Heart left ventricle (tissue), 16 donors: ENCODE measurements around the gene TNNT1. TPM values are rescaled to one million over a fixed set of nuclear protein-coding genes. Genes with fewer than 3 reads are reported as not detected.

Source experiments
- ATAC-seq, 4 donors: fragments of 200-7000 bp; cut with Tn5 transposase; one replicate each; pipeline ENCODE4 v1.9.1; 2020 to 2022; ENCODE audit warnings: moderate library complexity in 4 of 4, mild to moderate bottlenecking in 3 of 4, moderate number of reproducible peaks in 1 of 4
- DNase-seq, 5 donors: peaks; one replicate each; pipeline ENCODE4 v3.0.0-alpha.2; 2020
- H3K27ac ChIP-seq, 12 donors: fragments of 200-600 bp; sonication (generic) in 4 of 12; one replicate each; pipeline versions ENCODE4 v1.5.0 to v1.8.0; 2016 to 2022; ENCODE audit warnings: mild to moderate bottlenecking in 2 of 12
- H3K27me3 ChIP-seq, 9 donors: fragments of 200-600 bp; sonication (generic) in 2 of 9; one replicate each; pipeline versions ENCODE4 v1.5.1 to v1.8.0; 2016 to 2022; ENCODE audit warnings: mild to moderate bottlenecking in 3 of 9
- H3K36me3 ChIP-seq, 9 donors: fragments of 200-600 bp; sonication (generic) in 2 of 9; one replicate each; pipeline versions ENCODE4 v1.5.0 to v1.8.0; 2018 to 2022; ENCODE audit warnings: mild to moderate bottlenecking in 2 of 9
- H3K4me1 ChIP-seq, 12 donors: fragments of 200-600 bp; sonication (generic) in 4 of 12; one replicate each; pipeline versions ENCODE4 v1.5.0 to v1.8.0; 2016 to 2022; ENCODE audit warnings: mild to moderate bottlenecking in 3 of 12
- H3K4me3 ChIP-seq, 12 donors: fragments of 200-600 bp; sonication (generic) in 4 of 12; one replicate each; pipeline versions ENCODE4 v1.5.0 to v1.8.0; 2017 to 2022; ENCODE audit warnings: mild to moderate bottlenecking in 9 of 12, moderate library complexity in 4 of 12
- H3K9me3 ChIP-seq, 12 donors: fragments of 200-600 bp; sonication (generic) in 4 of 12; one replicate each; pipeline versions ENCODE4 v1.5.0 to v1.8.0; 2016 to 2022; ENCODE audit warnings: mild to moderate bottlenecking in 1 of 12
- POLR2A ChIP-seq, 2 donors: fragments of 450-650 bp; IDR thresholded peaks; one replicate each; pipeline ENCODE4 v1.6.1; 2017; ENCODE audit warnings: antibody characterized with exemption in 2 of 2, mild to moderate bottlenecking in 2 of 2, moderate library complexity in 2 of 2
- WGBS, 4 donors: extraction: QIAGEN DNeasy Blood & Tissue Kit in 2 of 4; methylation state at CpG; one replicate each; pipeline versions ENCODE4 v1.1.5 to v1.1.7; 2013 to 2018; 5-methylcytosine and 5-hydroxymethylcytosine counted together
- intact Hi-C, 10 donors: fragments of 100-400 bp; cut with DNase I; formaldehyde crosslinking; loops; one replicate each; pipeline versions ENCODE4 v1.11.1 to v1.14.2; 2022
- polyA plus RNA-seq, 2 donors: library from polyadenylated mRNA; stranded (reverse); fragments of 200-250 nt; gene quantifications; one replicate each; pipeline ENCODE4 v1.2.3, GENCODE V29; 2013
- total RNA-seq, 9 donors: library from RNA; depleted of rRNA in 2 of 9; stranded (reverse); fragments of >200 nt in 2 of 9; fragmentation: NEBNext Ultra II Directional in 3 of 9; extraction: Animal tissue kit (Norgen Biotek cat#: 25700) in 3 of 9; gene quantifications; one replicate each; pipeline versions ENCODE4 v1.1.0 to v1.2.4, GENCODE V29; 2016 to 2023
- TF ChIP-seq, protein P1 (sequence below), 12 donors: fragments of 200-600 bp; sonication (generic) in 4 of 12; IDR thresholded peaks; one replicate each; pipeline versions ENCODE4 v1.5.0 to v1.8.0; 2018 to 2022; ENCODE audit warnings: antibody characterized with exemption in 12 of 12, mild to moderate bottlenecking in 5 of 12
- donor health status: ischemic (EF 13 %, LVEDD 7.1; RV severe dilation, severe dysfunction).
- donor health status: healthy with polysubstance abuse.
- donor health status: DM: no; HTN: yes; CAD: no.
- donor health status: DM: no; HTN: no; CAD: no.
- donor health status: ischemic (EF 25% LVEDD 6.9; RV normal size, moderate dysfunction).
- donor health status: ischemic (EF 25% LVEDD 5.7; RV mildly dilated, moderate dysfunction).
- donor health status: healthy.
- donor health status: DM: yes; HTN: yes; CAD: no.
- donor health status: ischemic (EF 35%, LVEDD 5.7; RV mildly dilated, moderate dysfunction).
- donor health status: nonischemic (EF 11% LVEDD 7.7; RV severe dilation, severe dysfunction).
- donor health status: DM: yes; HTN: yes; CAD: no.
- donor health status: PGD.
- donor health status: ischemic (EF 29% LVEDD 5.4; RV normal size, mild dysfunction).
- donor health status: nonischemic (EF 23%, LVEDD 6.1; RV moderate dilation, normal function).

Gene TNNT1
- total and polyA plus RNA-seq, 11 donors, result 18.7 to 264 (median 58.6) TPM

DNA sequence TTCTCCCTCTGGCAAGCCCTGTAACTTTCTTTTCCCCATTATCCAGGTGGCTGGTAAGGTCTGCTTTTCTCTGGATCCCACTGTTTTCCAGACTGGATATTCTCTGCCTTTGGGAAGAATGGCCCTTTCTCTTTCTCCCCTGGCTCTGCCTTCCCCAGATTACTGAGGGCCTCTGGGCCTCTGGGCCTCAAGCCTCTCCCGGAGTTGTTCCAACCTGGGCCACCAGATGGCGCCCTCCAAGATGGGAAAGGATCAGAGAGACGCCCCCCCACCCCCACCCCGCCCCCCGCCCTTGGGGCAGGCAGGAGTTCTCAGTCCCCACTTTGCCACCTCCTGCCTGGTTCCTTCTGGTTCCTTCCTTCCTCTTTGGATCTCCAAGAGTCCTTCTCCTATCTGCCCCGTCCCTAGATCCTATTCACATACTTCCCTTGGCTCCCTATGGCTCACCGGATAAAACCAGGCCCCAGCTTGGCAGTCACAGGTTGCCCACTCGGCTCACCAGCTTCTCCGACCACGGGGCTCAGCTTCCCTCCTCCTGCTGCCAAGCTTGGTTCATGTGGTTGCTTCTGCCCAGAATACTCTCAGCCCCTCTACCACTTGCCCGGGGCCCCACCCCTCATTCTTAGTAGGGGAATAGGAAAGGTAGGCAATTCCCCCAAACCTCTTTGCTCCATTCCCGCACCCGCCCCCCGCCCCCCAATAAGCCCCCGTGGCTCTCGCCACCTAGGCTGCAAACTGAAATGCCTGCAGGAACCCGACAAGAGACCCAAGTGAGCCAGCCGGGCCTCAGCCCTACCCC, 60.3 kb downstream of the TNNT1 start:
- peak overlapping the region in 5 of 12 donors; percentile 3 to 66 (median 28) for H3K27ac ChIP-seq
- peak overlapping the region in 6 of 12 donors; percentile 46 to 67 (median 58) for H3K4me3 ChIP-seq
- ATAC-seq, result peak in 3 of 4 donors; percentile 11 to 27 (median 27)
- peaks cover 0 to 36% (median 31%) of the 10 kb centered on the region in 9 donors for H3K36me3 ChIP-seq
- H3K9me3 ChIP-seq, result no peaks in the 10 kb centered on the region
- WGBS, 4 donors, result 49 to 58% (median 51%) methylated on average over 17 to 18 of the region's 18 CpGs
- peaks cover 0 to 39% (median 12%) of the 10 kb centered on the region in 9 donors for H3K27me3 ChIP-seq
- DNase-seq, result peak in 4 of 5 donors; percentile 66 to 88 (median 74)
- no peak for TF ChIP-seq POLR2A (IDR thresholded peaks at IDR 0.05)
- TF ChIP-seq, protein P1, sequence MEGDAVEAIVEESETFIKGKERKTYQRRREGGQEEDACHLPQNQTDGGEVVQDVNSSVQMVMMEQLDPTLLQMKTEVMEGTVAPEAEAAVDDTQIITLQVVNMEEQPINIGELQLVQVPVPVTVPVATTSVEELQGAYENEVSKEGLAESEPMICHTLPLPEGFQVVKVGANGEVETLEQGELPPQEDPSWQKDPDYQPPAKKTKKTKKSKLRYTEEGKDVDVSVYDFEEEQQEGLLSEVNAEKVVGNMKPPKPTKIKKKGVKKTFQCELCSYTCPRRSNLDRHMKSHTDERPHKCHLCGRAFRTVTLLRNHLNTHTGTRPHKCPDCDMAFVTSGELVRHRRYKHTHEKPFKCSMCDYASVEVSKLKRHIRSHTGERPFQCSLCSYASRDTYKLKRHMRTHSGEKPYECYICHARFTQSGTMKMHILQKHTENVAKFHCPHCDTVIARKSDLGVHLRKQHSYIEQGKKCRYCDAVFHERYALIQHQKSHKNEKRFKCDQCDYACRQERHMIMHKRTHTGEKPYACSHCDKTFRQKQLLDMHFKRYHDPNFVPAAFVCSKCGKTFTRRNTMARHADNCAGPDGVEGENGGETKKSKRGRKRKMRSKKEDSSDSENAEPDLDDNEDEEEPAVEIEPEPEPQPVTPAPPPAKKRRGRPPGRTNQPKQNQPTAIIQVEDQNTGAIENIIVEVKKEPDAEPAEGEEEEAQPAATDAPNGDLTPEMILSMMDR (IDR thresholded peaks at IDR 0.05), result peak; percentile 81 to 96 (median 88)
- intact Hi-C loops, result loop anchor here in 1 of 10 donors (2.0 kb wide), 1 partner anchor 26 kb away; no protein-coding TSS in a partner anchor
- H3K4me1 ChIP-seq, result peaks cover 0 to 42% (median 22%) of the 10 kb centered on the region in 12 donors

DNA sequence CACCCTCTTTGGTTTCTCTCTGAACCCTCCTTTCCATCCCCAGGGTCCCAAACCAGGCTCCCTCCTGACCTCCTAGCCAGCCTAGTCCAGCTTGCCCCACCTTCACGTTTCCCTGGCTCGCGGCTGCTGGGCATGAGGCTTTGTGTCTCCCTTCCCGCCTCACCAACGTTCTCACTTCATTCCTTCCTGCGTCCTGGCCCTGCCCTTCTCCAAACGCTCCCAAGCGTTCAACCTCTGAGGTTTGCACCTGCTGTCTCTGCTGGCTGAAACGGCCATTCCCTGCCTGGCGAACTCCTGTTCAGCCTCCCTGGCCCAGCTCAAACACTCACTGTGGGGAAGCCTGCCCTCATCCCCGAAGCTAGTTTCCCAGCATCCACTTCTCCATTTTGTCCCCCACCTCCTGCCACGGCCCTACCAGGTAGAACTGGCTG, 61.0 kb downstream of the TNNT1 start:
- intact Hi-C loops, result loop anchor here in 1 of 10 donors (2.0 kb wide), 1 partner anchor 27 kb away; no protein-coding TSS in a partner anchor
- no peak for TF ChIP-seq POLR2A (IDR thresholded peaks at IDR 0.05)
- TF ChIP-seq, protein P1 (IDR thresholded peaks at IDR 0.05), result no peak
- Histone ChIP-seq H3K27me3 (peaks cover 6 to 47% (median 18%) of the 10 kb centered on the region in 9 donors), H3K27ac (peak overlapping the region in 8 of 12 donors; percentile 3 to 66 (median 40)), H3K36me3 (peaks cover 0 to 35% (median 30%) of the 10 kb centered on the region in 9 donors), H3K4me1 (peaks cover 0 to 42% (median 22%) of the 10 kb centered on the region in 12 donors), H3K4me3 (peak overlapping the region in 9 of 12 donors; percentile 46 to 67 (median 57)), H3K9me3 (no peaks in the 10 kb centered on the region)
- 56 to 76% (median 66%) methylated on average over 12 of the region's 12 CpGs for whole genome bisulfite sequencing, 4 donors
- DNase-seq (peak in 2 of 5 donors; percentile 22 to 44), ATAC-seq (no peak)

DNA sequence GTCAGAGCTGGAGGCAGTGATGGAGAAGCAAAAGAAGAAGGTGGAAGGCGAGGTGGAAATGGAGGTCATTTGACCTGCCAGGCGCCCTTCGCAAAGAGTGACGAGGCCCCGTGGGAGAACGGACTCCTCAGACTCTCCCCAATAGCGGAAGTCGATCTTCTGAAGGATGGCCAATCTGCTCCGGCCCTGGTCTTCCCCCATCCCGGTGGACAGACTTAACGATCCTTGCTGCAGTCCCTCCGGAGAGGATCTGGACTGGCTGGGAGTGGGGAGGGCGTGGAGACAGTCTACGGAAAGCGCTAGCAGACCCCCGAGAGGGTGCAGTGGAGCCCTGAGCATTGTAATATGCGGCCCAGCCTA, 61.5 kb downstream of the TNNT1 start:
- peaks cover 0 to 42% (median 22%) of the 10 kb centered on the region in 12 donors for H3K4me1 ChIP-seq
- H3K36me3 ChIP-seq, result peaks cover 0 to 30% (median 25%) of the 10 kb centered on the region in 9 donors
- no peaks in the 10 kb centered on the region for H3K9me3 ChIP-seq
- peak overlapping the region in 9 of 12 donors; percentile 3 to 66 (median 46) for H3K27ac ChIP-seq
- DNase-seq, result peak in 2 of 5 donors; percentile 53 to 68
- peak in 3 of 4 donors; percentile 2 to 21 (median 20) for ATAC-seq
- TF ChIP-seq, protein P1 (IDR thresholded peaks at IDR 0.05), result no peak
- no peak for TF ChIP-seq POLR2A (IDR thresholded peaks at IDR 0.05)
- intact Hi-C loops, result no loop called here
- WGBS, 4 donors, result 25 to 35% (median 31%) methylated on average over 16 to 17 of the region's 17 CpGs
- H3K4me3 ChIP-seq, result peak overlapping the region; percentile 37 to 67 (median 54)
- H3K27me3 ChIP-seq, result peaks cover 9 to 52% (median 24%) of the 10 kb centered on the region in 9 donors
